Stimulated activated CD4-positive, alpha-beta T cell treated with anti-CD3 and anti-CD28 coated beads, Interleukin-2, amount 100 ng/mL, for 24 hours (primary cell): ENCODE measurements around the gene TEX50.
"Not testable (repeated sequence)": the region's sequence is repeated elsewhere in the genome, so short reads cannot be mapped to it uniquely, and the experiment has no call there.

Source experiments
- DNase-seq, 2 donors: peaks; one replicate each; pipeline ENCODE4 v3.0.0-alpha.2; 2020

TEX50 gene

GRCh38 chr1:173666646-173667045 lies 31.5 kb downstream of the TEX50 start:
- DNase-seq, result no peak

DNA sequence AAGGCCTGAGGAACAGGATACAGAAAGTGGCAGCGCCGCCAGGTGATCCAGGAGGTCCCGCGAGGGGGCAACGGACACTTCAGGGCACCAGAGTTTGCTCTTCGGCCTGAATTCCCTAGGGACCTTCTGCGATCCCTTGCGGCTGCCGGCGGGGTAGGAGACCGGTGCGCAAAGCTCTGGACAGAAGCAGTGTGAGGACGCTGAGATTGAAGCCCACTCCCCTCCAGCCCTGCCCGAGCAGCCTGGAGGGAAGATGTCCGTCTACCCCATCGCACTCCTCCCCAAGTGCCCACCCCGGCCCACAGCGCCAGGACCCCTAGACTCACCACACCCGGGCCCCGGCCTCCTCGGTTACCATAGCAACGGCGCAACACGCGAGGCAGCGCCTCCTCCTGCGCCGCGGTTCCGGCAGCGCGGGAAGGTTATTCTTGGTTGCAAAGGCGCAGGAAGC lies 34.4 kb downstream of the TEX50 start, which contains the start of gene ANKRD45:
Gene ANKRD45 (minus strand): TSS at position 361 of the 451 bp plus-strand sequence. CDS start 10,433 bp downstream, outside the sequence.
- peak; percentile 17 to 36 for DNase-seq

- not testable (repeated sequence) for DNase-seq
Observed at GRCh38 chr1:173674496-173674895, 39.4 kb downstream of the TEX50 start.

GRCh38 chr1:173680152-173680551 lies 45.0 kb downstream of the TEX50 start:
- DNase-seq, result not testable (repeated sequence)

DNA sequence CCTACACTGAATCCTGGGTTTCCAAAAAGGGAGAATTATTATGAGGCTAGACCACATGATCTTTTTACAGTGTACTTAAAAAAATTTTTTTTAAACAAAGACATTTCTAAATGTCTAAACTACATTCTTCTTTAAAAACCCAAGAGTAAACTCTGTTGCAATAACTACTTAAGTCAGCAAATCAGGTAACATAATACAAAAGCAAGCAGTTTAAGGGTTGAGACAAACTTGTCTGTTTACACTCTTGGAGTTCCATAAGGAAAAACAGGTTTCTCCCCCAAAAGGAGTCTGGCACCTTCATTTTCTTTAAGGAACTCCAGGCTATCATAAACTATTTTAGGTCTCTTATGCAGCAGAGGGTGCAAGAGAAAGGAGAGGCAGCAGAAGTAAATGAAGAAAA lies 47.0 kb downstream of the TEX50 start:
- DNase-seq, result no peak

DNA sequence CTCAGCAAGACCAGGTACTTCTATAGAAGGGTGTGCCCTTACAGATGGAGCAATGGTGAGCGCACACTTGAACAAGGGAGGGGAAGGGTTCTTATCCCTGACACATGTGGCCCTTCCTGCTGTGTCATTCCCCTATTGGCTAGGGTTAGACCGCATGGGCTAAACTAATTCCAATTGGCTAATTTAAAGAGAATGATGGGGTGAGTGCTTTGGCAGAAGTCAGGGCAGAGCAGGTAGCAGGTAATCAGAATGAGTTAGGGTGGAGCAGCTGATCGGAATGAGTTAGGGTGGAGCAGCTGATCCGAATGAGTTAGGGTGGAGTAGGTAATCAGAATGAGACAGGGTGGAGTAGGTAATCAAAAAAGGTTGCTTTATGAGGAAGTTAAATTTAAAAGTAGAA lies 48.7 kb downstream of the TEX50 start:
- not testable (repeated sequence) for DNase-seq

DNA sequence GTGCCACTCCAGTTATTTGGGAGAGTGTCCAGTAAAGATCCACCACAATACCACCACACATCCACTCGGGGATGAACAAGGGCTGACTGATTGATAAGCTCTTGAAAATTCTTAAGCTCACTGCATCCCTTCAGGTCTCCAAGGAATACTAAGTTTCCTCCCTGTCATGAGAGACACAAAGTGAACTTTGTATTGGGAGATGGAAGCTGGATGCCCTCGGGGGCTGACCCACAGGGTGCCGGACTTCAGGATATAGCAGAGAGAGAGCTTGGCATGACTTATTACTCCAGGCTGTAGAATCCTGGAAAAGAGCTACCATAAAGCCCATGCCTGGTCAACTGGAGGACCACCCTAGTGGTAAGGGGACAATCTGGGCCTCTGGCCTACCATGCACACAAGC lies 50.0 kb downstream of the TEX50 start:
- DNase-seq, result not testable (repeated sequence)
